RWPE1 (cell line): ENCODE measurements around the gene OR5D18.
"Not testable (repeated sequence)": the region's sequence is repeated elsewhere in the genome, so short reads cannot be mapped to it uniquely, and the experiment has no call there.

Source experiments
- CTCF ChIA-PET: fragments of 350-600 bp; sonication (Branson Sonifier 250); formaldehyde crosslinking; extraction: SDS; loops from one replicate; lab custom pipeline; 2021; lab: Yijun Ruan, JAX
- POLR2A ChIA-PET: fragments of 400-600 bp; formaldehyde crosslinking; extraction: SDS; loops from one replicate; lab custom pipeline; 2020; ENCODE audit warnings: antibody characterized with exemption; ENCODE audit not compliant: low non-redundant PET; lab: Yijun Ruan, JAX
- DNase-seq: peaks from one replicate; pipeline ENCODE4 v3.0.0; 2012; ENCODE audit warnings: low spot score
- H3K27ac ChIP-seq: fragments of 450-650 bp; 2 replicates; pipeline ENCODE4 v1.5.1; 2017
- CTCF ChIP-seq: fragments of 450-650 bp; conservative IDR thresholded peaks from 2 replicates; pipeline ENCODE4 v1.5.1; 2017; ENCODE audit warnings: low read depth, mild to moderate bottlenecking

Gene OR5D18

GRCh38 chr11:55811067-55811466 is 8.4 kb upstream of the OR5D18 start, which contains the start of gene OR5L1:
Gene OR5L1, plus strand, starts transcription at chr11:55811367. Its CDS starts 100 bp downstream, at chr11:55811467.
- H3K27ac ChIP-seq = no peak within 1 kb of the TSS
- ChIA-PET CTCF (no interaction called here), POLR2A (no interaction called here)
- TF ChIP-seq CTCF = no peak
- no peak for DNase-seq

- POLR2A ChIA-PET = no interaction called here
- TF ChIP-seq CTCF = no peak
- no peak for DNase-seq
- CTCF ChIA-PET = interaction anchor here (0.6 kb wide), 1 partner anchor 975 kb away, joined by 3 read pairs; no protein-coding TSS in a partner anchor
- no peak within 1 kb of the TSS for H3K27ac ChIP-seq
These were observed 7.5 kb downstream of the OR5D18 start, which contains the start of gene OR5L2 for GRCh38 chr11:55826919-55827318. Gene OR5L2, plus strand, starts transcription at chr11:55827219. Its CDS starts 0 bp downstream, at chr11:55827219.

DNA sequence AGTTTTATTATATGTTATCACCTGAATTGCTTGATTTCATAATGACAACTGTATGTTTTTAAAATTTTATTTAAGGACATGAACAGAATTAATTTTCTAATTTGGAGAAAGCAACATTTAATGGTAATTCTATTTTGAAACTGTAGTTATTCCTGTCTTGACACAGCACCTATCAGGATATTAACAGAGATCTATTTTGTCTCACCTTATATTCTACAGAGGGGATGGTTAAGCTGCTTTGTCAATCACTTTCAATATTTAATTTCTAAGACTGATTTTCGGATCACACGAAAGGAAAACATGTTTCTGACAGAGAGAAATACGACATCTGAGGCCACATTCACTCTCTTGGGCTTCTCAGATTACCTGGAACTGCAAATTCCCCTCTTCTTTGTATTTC is 19.0 kb downstream of the OR5D18 start, which contains the start of gene OR5D16:
Gene OR5D16, plus strand, starts transcription at position 301 of the 400 bp plus-strand sequence. Its CDS starts 0 bp downstream, at position 301.
- CTCF ChIA-PET = no interaction called here
- H3K27ac ChIP-seq = no peak within 1 kb of the TSS
- TF ChIP-seq CTCF = no peak
- POLR2A ChIA-PET = no interaction called here
- DNase-seq = no peak

GRCh38 chr11:55847453-55847852 is 28.0 kb downstream of the OR5D18 start:
- POLR2A ChIA-PET = no interaction called here
- no peak for TF ChIP-seq CTCF
- DNase-seq = no peak
- CTCF ChIA-PET = no interaction called here
- no peak overlapping the region for H3K27ac ChIP-seq

GRCh38 chr11:55849037-55849436 is 29.6 kb downstream of the OR5D18 start:
- H3K27ac ChIP-seq = no peak overlapping the region
- no peak for DNase-seq
- TF ChIP-seq CTCF = no peak
- POLR2A ChIA-PET = no interaction called here
- CTCF ChIA-PET = no interaction called here

DNA sequence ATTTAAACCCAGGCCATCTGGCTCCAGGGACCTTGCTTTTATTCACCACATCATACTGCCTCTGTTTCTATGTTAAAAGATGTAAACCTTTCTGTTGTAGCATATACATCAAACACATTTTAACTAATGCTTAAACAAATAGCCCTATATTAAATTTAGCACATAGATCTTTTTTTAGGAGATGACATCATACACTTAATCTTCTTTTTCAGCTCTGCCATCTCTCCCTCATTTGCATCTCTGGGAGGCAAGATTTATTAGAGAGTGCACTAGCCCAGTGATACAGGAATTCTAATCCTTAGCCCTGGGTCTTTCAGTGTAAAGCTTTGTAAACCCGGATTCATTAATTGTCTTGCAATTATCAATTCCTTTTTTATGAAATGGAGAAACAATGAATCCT is 32.7 kb downstream of the OR5D18 start:
- no peak overlapping the region for H3K27ac ChIP-seq
- no peak for DNase-seq
- ChIA-PET CTCF (no interaction called here), POLR2A (no interaction called here)
- TF ChIP-seq CTCF = no peak

GRCh38 chr11:55854704-55855103 is 35.3 kb downstream of the OR5D18 start:
- H3K27ac ChIP-seq = no peak overlapping the region
- no peak for DNase-seq
- ChIA-PET CTCF (no interaction called here), POLR2A (no interaction called here)
- no peak for TF ChIP-seq CTCF

DNA sequence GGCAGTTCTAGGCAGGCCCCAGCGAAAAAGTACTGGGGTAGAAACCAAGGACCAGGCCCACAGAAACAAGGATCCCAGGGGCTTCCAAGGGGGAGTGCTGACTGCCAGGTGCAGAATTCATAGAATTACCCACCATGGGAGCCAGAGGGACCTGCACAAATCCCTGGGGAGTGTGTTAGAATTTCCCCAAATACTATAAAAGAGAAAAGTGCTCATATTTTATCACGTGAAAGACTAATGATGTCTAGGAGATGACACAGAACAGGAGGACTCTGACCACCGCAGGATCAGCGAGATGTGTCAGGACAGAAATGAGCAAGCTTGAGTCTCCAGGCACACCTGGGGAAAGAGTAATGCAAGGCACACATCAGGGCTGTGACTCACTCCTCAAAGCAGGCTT is 47.9 kb downstream of the OR5D18 start:
- POLR2A ChIA-PET, H3K27ac ChIP-seq, CTCF ChIA-PET, DNase-seq: not testable (repeated sequence)
